GM19035 (cell line): ENCODE data around the gene CMTM1.
A peak's percentile ranks its signal among the peaks of the same experiment; 100 is the strongest.
"Not testable (repeated sequence)": the region's sequence is repeated elsewhere in the genome, so short reads cannot be mapped to it uniquely, and the experiment has no call there.

Source experiments
- ATAC-seq: cut with Tn5 transposase; IDR thresholded peaks from one replicate; pipeline ENCODE4 v1.9.1; 2021; ENCODE audit not compliant: unreplicated experiment

The CMTM1 gene

GRCh38 chr16:66588981-66589713, 22.9 kb downstream of the CMTM1 start:
- ATAC-seq: peak; percentile 82

- ATAC-seq: no peak
These were observed 24.1 kb downstream of the CMTM1 start for GRCh38 chr16:66590322-66590721.

- no peak for ATAC-seq
These were observed 24.8 kb downstream of the CMTM1 start for GRCh38 chr16:66591018-66591417.

GRCh38 chr16:66592241-66592640, 26.0 kb downstream of the CMTM1 start:
- ATAC-seq: no peak

- ATAC-seq: no peak
These were observed 26.6 kb downstream of the CMTM1 start for GRCh38 chr16:66592814-66593213.

GRCh38 chr16:66594739-66595138, 28.5 kb downstream of the CMTM1 start:
- no peak for ATAC-seq

- ATAC-seq: not testable (repeated sequence)
These were observed 30.3 kb downstream of the CMTM1 start for GRCh38 chr16:66596559-66596958.

GRCh38 chr16:66596986-66597848, 31.0 kb downstream of the CMTM1 start:
- ATAC-seq: no peak

GRCh38 chr16:66598111-66598510, 31.9 kb downstream of the CMTM1 start:
- no peak for ATAC-seq

GRCh38 chr16:66599726-66600125, 33.5 kb downstream of the CMTM1 start:
- ATAC-seq: no peak

GRCh38 chr16:66600477-66600876, 34.2 kb downstream of the CMTM1 start:
- ATAC-seq: no peak

- no peak for ATAC-seq
These were observed 35.2 kb downstream of the CMTM1 start for GRCh38 chr16:66601471-66601870.

GRCh38 chr16:66603537-66604375, 37.5 kb downstream of the CMTM1 start:
- no peak for ATAC-seq

GRCh38 chr16:66604376-66605176, 38.3 kb downstream of the CMTM1 start, which contains the start of gene CMTM3:
CMTM3 (plus strand) TSS chr16:66604704; CDS start chr16:66604806, 102 bp downstream.
- no peak for ATAC-seq

GRCh38 chr16:66605177-66605978, 39.1 kb downstream of the CMTM1 start:
- no peak for ATAC-seq

GRCh38 chr16:66605979-66606751, 39.9 kb downstream of the CMTM1 start:
- peak; percentile 58 for ATAC-seq

GRCh38 chr16:66608241-66609138, 42.3 kb downstream of the CMTM1 start:
- ATAC-seq: peak; percentile 40

GRCh38 chr16:66609139-66609510, 42.9 kb downstream of the CMTM1 start:
- ATAC-seq: no peak
